SK-N-SH (cell line): Measurements from ENCODE around the gene TSPAN3. TPM values are rescaled to one million over a fixed set of nuclear protein-coding genes. Genes with fewer than 3 reads are reported as not detected.

Experiments
- CTCF ChIA-PET: fragments of 300-600, 350-600 bp; formaldehyde crosslinking; extraction: SDS; loops from one replicate; lab custom pipeline; 2021; lab: Yijun Ruan, JAX
- POLR2A ChIA-PET: fragments of 350-600 bp; sonication (Branson Sonifier 250); formaldehyde crosslinking; extraction: SDS; loops from one replicate; lab custom pipeline; 2020; ENCODE audit warnings: antibody characterized with exemption, inconsistent platforms; lab: Yijun Ruan, JAX
- DNase-seq: peaks from one replicate; pipeline ENCODE4 v3.0.0; 2012
- H2AFZ ChIP-seq: fragments of 200-600 bp; sonication (generic); 2 replicates; pipeline ENCODE4 v1.8.1; 2016; ENCODE audit warnings: antibody characterized with exemption, mild to moderate bottlenecking, low read depth
- H3F3A ChIP-seq: fragments of 200-600 bp; sonication (generic); replicated peaks from 2 replicates; pipeline ENCODE3; 2016; ENCODE audit warnings: antibody characterized with exemption, mild to moderate bottlenecking; ENCODE audit not compliant: insufficient read depth
- H3K27ac ChIP-seq, 2 experiments: fragments of 200-500 bp in 1 of 2; fragments of 200-600 bp in 1 of 2; sonication (Bioruptor generic) in 1 of 2; sonication (generic), shearing (Covaris generic) in 1 of 2; 2 replicates each; pipeline versions ENCODE4 v1.5.1 to v1.6.1; 2014 to 2016; ENCODE audit warnings: low read depth in 2 of 2, inconsistent platforms in 1 of 2, low read length in 1 of 2, mild to moderate bottlenecking in 1 of 2, mixed read lengths in 1 of 2
- H3K27me3 ChIP-seq: fragments of 200-600 bp; sonication (generic), shearing (Covaris generic); 2 replicates; pipeline ENCODE4 v1.6.1; 2016; ENCODE audit warnings: mixed run types; ENCODE audit not compliant: insufficient read depth
- H3K36me3 ChIP-seq, 2 experiments: fragments of 200-500 bp in 1 of 2; fragments of 200-600 bp in 1 of 2; sonication (Bioruptor generic) in 1 of 2; sonication (generic) in 1 of 2; replicated peaks in 1 of 2; 2 replicates each; pipeline versions ENCODE3 to v1.5.1; 2014 to 2016; ENCODE audit warnings: low read length in 1 of 2, mild to moderate bottlenecking in 1 of 2; ENCODE audit not compliant: insufficient read depth in 2 of 2, control insufficient read depth in 1 of 2
- H3K4me1 ChIP-seq, 2 experiments: fragments of 200-500 bp in 1 of 2; fragments of 200-600 bp in 1 of 2; sonication (Bioruptor generic) in 1 of 2; sonication (generic), shearing (Covaris generic) in 1 of 2; 2 replicates each; pipeline versions ENCODE4 v1.5.1 to v1.6.1; 2014 to 2016; ENCODE audit warnings: low read depth in 1 of 2, low read length in 1 of 2, mixed run types in 1 of 2; ENCODE audit not compliant: insufficient read depth in 2 of 2, control insufficient read depth in 1 of 2
- H3K4me2 ChIP-seq: fragments of 200-600 bp; sonication (generic), shearing (Covaris generic); 2 replicates; pipeline ENCODE4 v1.6.1; 2017; ENCODE audit warnings: mixed run types
- H3K4me3 ChIP-seq, 2 experiments: fragments of 200-500 bp in 1 of 2; fragments of 200-600 bp in 1 of 2; sonication (Bioruptor generic) in 1 of 2; sonication (generic), shearing (Covaris generic) in 1 of 2; 2 replicates each; pipeline versions ENCODE4 v1.5.1 to v1.8.1; 2014 to 2016; ENCODE audit warnings: low read depth in 2 of 2, inconsistent platforms in 1 of 2, low read length in 1 of 2, mild to moderate bottlenecking in 1 of 2, mixed read lengths in 1 of 2, moderate library complexity in 1 of 2
- H3K79me2 ChIP-seq: fragments of 200-600 bp; sonication (generic); 2 replicates; pipeline ENCODE4 v1.8.1; 2017; ENCODE audit warnings: mild to moderate bottlenecking; ENCODE audit not compliant: insufficient read depth
- H3K9ac ChIP-seq: fragments of 200-600 bp; sonication (generic); 2 replicates; pipeline ENCODE4 v1.6.1; 2017; ENCODE audit warnings: mixed run types
- H3K9me2 ChIP-seq: fragments of 200-600 bp; sonication (generic); 2 replicates; pipeline ENCODE4 v1.6.1; 2017; ENCODE audit warnings: mixed run types
- H3K9me3 ChIP-seq: fragments of 200-600 bp; sonication (generic); 2 replicates; pipeline ENCODE4 v1.6.1; 2017; ENCODE audit warnings: mixed run types, mild to moderate bottlenecking, moderate library complexity
- H4K20me1 ChIP-seq: fragments of 200-600 bp; sonication (generic); 2 replicates; pipeline ENCODE4 v1.6.1; 2017; ENCODE audit warnings: mild to moderate bottlenecking, mixed run types; ENCODE audit not compliant: insufficient read depth
- FOXM1 ChIP-seq: IDR thresholded peaks from 2 replicates; pipeline ENCODE4 v1.4.0; 2012; ENCODE audit warnings: low read depth, mild to moderate bottlenecking
- GATA2 ChIP-seq: sonication (generic); formaldehyde crosslinking; IDR thresholded peaks from 2 replicates; pipeline ENCODE4 v1.5.0; 2020; ENCODE audit warnings: mild to moderate bottlenecking, missing genetic modification reagents
- NFIC ChIP-seq: IDR thresholded peaks from 2 replicates; pipeline ENCODE4 v1.4.0; 2012; ENCODE audit warnings: borderline replicate concordance
- RXRA ChIP-seq: IDR thresholded peaks from 2 replicates; pipeline ENCODE4 v1.4.0; 2012; ENCODE audit warnings: low read depth, mild to moderate bottlenecking, borderline replicate concordance
- SIN3A ChIP-seq: IDR thresholded peaks from 2 replicates; pipeline ENCODE4 v1.6.1; 2012; ENCODE audit warnings: low read depth, mild to moderate bottlenecking, low read length, moderate library complexity, borderline replicate concordance
- SMC3 ChIP-seq: IDR thresholded peaks from 2 replicates; pipeline ENCODE4 v1.6.1; 2012; ENCODE audit warnings: low read depth, low read length, improper control_type of control experiment
- TEAD4 ChIP-seq: IDR thresholded peaks from 2 replicates; pipeline ENCODE4 v1.4.0; 2012; ENCODE audit warnings: mild to moderate bottlenecking, borderline replicate concordance; ENCODE audit not compliant: insufficient read depth
- WGBS: methylation state at CpG from one replicate; pipeline ENCODE4 v1.1.6; 2017; ENCODE audit warnings: low lambda C conversion rate; 5-methylcytosine and 5-hydroxymethylcytosine counted together
- polyA plus RNA-seq, 3 experiments: library from polyadenylated mRNA; depleted of rRNA; stranded (reverse); fragments of >200 nt; gene quantifications; 2 replicates each; pipeline ENCODE4 v1.2.3, GENCODE V29; 2012
- TF ChIP-seq, protein P1 (sequence below): fragments of 150-350 bp; IDR thresholded peaks from 2 replicates; pipeline ENCODE4 v1.6.1; 2016; ENCODE audit warnings: mild to moderate bottlenecking, low read depth, low read length
- TF ChIP-seq, protein P2 (sequence below): IDR thresholded peaks from 2 replicates; pipeline ENCODE4 v1.4.0; 2012; ENCODE audit warnings: low read depth
- TF ChIP-seq, protein P3 (sequence below): IDR thresholded peaks from 2 replicates; pipeline ENCODE4; 2012

The TSPAN3 gene
- polyA plus RNA-seq, 1 of the 3 experiments (the other 2 are of a cell fraction) = 409 TPM

DNA sequence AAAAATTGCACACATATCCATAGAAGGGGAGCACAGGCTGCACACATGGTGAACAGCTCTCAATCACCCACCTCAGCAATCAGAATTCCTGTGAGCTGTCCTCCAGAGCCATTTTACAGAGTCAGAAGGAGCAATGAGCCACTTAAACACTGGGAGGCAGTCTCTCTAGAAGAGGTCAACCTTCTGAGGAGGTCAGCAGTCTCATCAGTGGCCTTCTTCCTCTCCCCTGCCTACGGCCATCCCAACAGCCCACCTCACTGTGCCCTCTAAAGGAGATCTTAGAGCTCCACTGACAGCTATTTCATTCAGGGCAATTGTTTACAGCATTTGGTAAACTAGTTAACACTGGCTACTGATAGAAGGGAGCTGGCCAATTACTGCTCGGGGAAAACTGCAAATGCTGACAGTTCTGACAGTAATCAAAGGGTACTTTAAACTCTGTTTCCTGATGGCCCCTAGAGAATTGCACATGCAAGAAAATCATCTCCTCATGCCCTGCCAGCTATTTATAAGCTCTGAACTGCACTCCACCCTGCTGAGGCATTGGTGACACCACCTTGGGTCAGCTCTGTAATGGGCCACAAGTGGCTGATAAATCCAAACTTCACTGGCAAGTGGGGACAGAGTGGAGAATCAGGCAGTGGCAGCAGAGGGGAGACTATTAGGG lies 42.1 kb upstream of the TSPAN3 start:
- DNase-seq = no peak
- no peak overlapping the region for H2AFZ ChIP-seq
- TF ChIP-seq RXRA (no peak), SIN3A (no peak), SMC3 (no peak), FOXM1 (no peak)
- TF ChIP-seq, all 33 proteins: peak for 0
- CTCF ChIA-PET = interaction anchor here (1.4 to 3.0 kb wide), 3 partner anchors 9 to 430 kb away, joined by 4 to 15 read pairs (median 6); no protein-coding TSS in a partner anchor
- H3K36me3 ChIP-seq = peaks cover 14 to 22% of the 10 kb centered on the region in 2 experiments
- no peak overlapping the region for H3K27ac ChIP-seq
- no peak overlapping the region for H3K9ac ChIP-seq
- no peaks in the 10 kb centered on the region for H3K9me3 ChIP-seq
- H4K20me1 ChIP-seq = no peaks in the 10 kb centered on the region
- H3K4me2 ChIP-seq = no peak overlapping the region
- POLR2A ChIA-PET = interaction anchor here (0.5 to 0.6 kb wide), 2 partner anchors 414 to 1628 kb away, joined by 3 to 4 read pairs; no protein-coding TSS in a partner anchor
- no peak overlapping the region for H3K4me3 ChIP-seq
- H3K79me2 ChIP-seq = 0 out of 2 replicates have a peak, but pooled peaks cover 3% of the 10 kb centered on the region
- no peaks in the 10 kb centered on the region for H3F3A ChIP-seq
- 87% methylated on average over 2 of the region's 2 CpGs for WGBS
- H3K27me3 ChIP-seq = no peaks in the 10 kb centered on the region
- H3K9me2 ChIP-seq = no peaks in the 10 kb centered on the region
- H3K4me1 ChIP-seq = peaks cover 0 to 5% of the 10 kb centered on the region in 2 experiments; a peak in 2 of 4 replicates

DNA sequence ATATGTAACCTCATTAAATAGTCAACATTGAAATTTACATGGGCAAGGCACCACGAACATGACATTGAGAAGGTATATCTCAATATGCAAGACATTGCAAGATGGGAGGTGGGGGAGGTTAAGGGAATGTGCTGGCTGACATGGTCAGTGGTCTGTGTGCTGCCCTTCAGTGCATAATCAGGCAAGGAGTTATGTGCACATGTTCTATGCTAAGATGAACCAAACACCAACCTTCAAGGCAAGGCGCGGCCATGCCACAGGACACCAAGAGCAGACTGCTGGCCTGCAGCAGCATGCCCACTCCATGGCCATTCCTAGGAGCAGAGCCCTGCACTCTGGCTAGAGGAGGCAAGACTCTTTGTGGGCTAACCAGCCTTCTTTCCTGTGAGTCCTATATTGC lies 40.9 kb upstream of the TSPAN3 start:
- WGBS = 94% methylated on average over 1 of the region's 3 CpGs
- Histone ChIP-seq H3K4me3 (no peak overlapping the region), H3K79me2 (0 out of 2 replicates have a peak, but pooled peaks cover 3% of the 10 kb centered on the region), H3K4me1 (peaks cover 0 to 17% of the 10 kb centered on the region in 2 experiments; a peak in 2 of 4 replicates), H4K20me1 (no peaks in the 10 kb centered on the region), H3K27ac (no peak overlapping the region), H2AFZ (no peak overlapping the region), H3F3A (no peaks in the 10 kb centered on the region), H3K4me2 (no peak overlapping the region), H3K36me3 (peaks cover 14 to 22% of the 10 kb centered on the region in 2 experiments), H3K9me3 (no peaks in the 10 kb centered on the region), H3K9ac (no peak overlapping the region), H3K9me2 (no peaks in the 10 kb centered on the region), H3K27me3 (no peaks in the 10 kb centered on the region)
- no peak for DNase-seq
- POLR2A ChIA-PET = no interaction called here
- CTCF ChIA-PET = no interaction called here
- TF ChIP-seq, protein P1, sequence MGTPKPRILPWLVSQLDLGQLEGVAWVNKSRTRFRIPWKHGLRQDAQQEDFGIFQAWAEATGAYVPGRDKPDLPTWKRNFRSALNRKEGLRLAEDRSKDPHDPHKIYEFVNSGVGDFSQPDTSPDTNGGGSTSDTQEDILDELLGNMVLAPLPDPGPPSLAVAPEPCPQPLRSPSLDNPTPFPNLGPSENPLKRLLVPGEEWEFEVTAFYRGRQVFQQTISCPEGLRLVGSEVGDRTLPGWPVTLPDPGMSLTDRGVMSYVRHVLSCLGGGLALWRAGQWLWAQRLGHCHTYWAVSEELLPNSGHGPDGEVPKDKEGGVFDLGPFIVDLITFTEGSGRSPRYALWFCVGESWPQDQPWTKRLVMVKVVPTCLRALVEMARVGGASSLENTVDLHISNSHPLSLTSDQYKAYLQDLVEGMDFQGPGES = no peak
- TF ChIP-seq GATA2 (CRISPR knock-in tag) = no peak
- TF ChIP-seq, protein P2, sequence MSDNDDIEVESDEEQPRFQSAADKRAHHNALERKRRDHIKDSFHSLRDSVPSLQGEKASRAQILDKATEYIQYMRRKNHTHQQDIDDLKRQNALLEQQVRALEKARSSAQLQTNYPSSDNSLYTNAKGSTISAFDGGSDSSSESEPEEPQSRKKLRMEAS = no peak
- TF ChIP-seq, protein P3, sequence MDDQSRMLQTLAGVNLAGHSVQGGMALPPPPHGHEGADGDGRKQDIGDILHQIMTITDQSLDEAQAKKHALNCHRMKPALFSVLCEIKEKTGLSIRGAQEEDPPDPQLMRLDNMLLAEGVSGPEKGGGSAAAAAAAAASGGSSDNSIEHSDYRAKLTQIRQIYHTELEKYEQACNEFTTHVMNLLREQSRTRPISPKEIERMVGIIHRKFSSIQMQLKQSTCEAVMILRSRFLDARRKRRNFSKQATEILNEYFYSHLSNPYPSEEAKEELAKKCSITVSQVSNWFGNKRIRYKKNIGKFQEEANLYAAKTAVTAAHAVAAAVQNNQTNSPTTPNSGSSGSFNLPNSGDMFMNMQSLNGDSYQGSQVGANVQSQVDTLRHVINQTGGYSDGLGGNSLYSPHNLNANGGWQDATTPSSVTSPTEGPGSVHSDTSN = no peak
- no peak for TF ChIP-seq TEAD4
- no peak for TF ChIP-seq NFIC
